ENCODE results near the gene IGF1R.

Gene IGF1R

DNA sequence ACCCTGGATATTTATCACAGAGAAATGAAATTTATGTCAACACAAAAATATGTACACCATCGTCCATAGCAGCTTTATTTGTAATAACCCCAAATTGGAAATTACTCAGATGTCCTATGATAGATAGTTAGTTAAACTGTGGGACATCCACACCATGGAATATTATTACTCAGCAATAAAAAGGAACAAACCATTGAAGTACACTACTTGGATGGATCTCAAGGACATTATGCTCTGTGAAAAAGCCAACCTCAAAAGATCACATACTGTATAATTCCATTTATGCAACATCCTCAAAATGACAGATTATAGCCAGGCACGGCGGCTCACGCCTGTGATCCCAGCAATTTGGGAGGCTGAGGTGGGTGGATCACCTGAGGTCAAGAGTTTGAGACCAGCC is 246.0 kb downstream of the IGF1R start:
- Histone ChIP-seq H3K27ac (ENCODE audit: low read length) (no peak overlapping the region), H3K4me1 (ENCODE audit: low read length) (peaks cover 3% of the 10 kb centered on the region), H3K27me3 (ENCODE audit: low read depth, low read length) (no peaks in the 10 kb centered on the region), H3K9me3 (ENCODE audit: insufficient read depth, low read length) (no peaks in the 10 kb centered on the region), H3K79me2 (ENCODE audit: low read length) (no peaks in the 10 kb centered on the region), H3K4me2 (ENCODE audit: low read length) (no peak overlapping the region), H3K36me3 (replicated peaks; ENCODE audit: low read depth, low read length) (no peaks in the 10 kb centered on the region), H3K4me3 (ENCODE audit: low read length) (no peak overlapping the region), H2AFZ (ENCODE audit: low read depth, low read length) (no peak overlapping the region), H3K9ac (ENCODE audit: low read length) (no peak overlapping the region), H4K20me1 (ENCODE audit: insufficient read depth, low read length) (no peaks in the 10 kb centered on the region)
- TF ChIP-seq, protein P1, sequence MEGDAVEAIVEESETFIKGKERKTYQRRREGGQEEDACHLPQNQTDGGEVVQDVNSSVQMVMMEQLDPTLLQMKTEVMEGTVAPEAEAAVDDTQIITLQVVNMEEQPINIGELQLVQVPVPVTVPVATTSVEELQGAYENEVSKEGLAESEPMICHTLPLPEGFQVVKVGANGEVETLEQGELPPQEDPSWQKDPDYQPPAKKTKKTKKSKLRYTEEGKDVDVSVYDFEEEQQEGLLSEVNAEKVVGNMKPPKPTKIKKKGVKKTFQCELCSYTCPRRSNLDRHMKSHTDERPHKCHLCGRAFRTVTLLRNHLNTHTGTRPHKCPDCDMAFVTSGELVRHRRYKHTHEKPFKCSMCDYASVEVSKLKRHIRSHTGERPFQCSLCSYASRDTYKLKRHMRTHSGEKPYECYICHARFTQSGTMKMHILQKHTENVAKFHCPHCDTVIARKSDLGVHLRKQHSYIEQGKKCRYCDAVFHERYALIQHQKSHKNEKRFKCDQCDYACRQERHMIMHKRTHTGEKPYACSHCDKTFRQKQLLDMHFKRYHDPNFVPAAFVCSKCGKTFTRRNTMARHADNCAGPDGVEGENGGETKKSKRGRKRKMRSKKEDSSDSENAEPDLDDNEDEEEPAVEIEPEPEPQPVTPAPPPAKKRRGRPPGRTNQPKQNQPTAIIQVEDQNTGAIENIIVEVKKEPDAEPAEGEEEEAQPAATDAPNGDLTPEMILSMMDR (IDR thresholded peaks at IDR 0.05; ENCODE audit: low read depth, low read length), result no peak
- no peak for TF ChIP-seq EZH2phosphoT487 (IDR thresholded peaks at IDR 0.05; ENCODE audit: low read depth)

DNA sequence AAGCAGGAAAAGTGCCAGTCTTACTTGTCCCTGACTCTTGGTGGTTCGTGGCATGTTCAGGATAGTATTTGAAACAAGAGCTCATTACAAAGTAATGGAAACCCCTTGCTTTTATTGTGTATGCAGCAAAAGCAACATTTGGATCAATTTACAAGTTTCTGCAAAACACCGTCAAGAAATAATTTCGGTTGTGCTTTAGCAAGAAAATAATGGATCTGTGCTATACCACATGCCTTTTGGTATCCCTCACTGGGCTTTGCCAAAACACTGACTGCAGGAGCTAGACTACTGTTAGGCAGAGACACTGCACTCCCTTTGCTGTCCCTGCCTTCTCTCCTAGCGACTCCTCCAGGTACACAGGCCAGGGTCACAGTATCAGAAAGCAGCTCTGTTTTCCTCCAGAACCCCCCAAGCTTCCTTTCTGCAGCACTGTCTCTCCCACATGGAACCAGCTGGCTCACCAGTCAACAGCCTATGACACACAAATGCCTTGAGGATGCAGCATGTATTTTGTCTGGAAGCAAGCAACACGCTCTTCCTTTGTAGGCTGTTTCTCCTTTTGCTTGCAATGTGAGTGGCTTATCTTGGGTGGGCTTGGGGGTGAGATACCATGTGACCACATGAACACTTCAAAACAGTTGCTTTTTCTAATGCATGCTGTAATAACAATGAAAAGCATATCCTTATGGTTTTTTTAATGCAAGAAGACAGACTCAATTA is 247.8 kb downstream of the IGF1R start:
- Histone ChIP-seq H3K9me3 (ENCODE audit: insufficient read depth, low read length) (no peaks in the 10 kb centered on the region), H4K20me1 (ENCODE audit: insufficient read depth, low read length) (no peaks in the 10 kb centered on the region), H3K4me3 (ENCODE audit: low read length) (no peak overlapping the region), H3K9ac (ENCODE audit: low read length) (no peak overlapping the region), H3K36me3 (replicated peaks; ENCODE audit: low read depth, low read length) (no peaks in the 10 kb centered on the region), H3K4me2 (ENCODE audit: low read length) (no peak overlapping the region), H3K4me1 (ENCODE audit: low read length) (no peaks in the 10 kb centered on the region), H3K79me2 (ENCODE audit: low read length) (no peaks in the 10 kb centered on the region), H2AFZ (ENCODE audit: low read depth, low read length) (no peak overlapping the region), H3K27ac (ENCODE audit: low read length) (no peak overlapping the region), H3K27me3 (ENCODE audit: low read depth, low read length) (no peaks in the 10 kb centered on the region)
- TF ChIP-seq EZH2phosphoT487 (IDR thresholded peaks at IDR 0.05; ENCODE audit: low read depth), result no peak
- TF ChIP-seq, protein P1 (IDR thresholded peaks at IDR 0.05; ENCODE audit: low read depth, low read length), result no peak

DNA sequence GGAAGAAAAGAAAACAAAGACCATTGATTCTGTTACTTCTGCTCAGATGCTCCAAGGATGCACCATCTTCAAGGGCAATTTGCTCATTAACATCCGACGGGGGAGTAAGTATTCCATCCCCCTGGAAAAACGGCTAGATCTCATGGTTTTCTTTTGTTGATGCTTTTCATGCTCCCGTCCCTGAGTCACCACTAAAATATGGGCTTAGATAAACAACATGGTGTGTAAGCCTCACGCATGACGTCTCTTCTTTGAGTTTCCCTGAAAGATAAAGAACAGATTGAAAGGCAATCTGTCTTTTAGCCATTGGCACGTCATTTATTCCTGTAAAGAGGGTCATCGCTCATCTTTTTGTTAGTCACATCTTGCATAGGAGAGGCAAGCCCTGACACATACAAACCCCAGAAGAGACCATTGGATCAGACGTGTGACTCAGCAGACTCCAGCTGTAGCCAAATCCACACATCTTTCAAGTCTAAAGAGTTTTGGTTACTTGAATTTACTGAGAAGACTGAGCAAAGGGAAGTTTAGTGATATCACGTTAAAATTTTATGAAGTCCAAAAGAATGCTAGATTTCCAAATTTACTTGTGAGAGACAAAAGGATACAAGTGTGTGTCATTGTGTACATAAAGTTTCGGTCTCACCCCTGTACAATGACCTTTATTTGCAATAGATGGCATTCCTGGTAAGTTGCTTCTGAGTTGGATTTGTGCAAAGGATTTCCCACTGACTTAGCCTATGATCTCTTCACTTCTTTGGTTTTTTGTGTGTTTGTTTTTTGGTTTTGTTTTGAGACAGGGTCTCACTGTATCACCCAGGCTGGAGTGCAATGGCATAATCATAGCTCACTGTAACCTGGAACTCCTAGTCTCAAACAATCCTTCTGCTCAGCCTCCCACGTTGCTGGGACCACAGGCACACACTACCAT is 248.7 kb downstream of the IGF1R start:
- no peaks in the 10 kb centered on the region for H3K9me3 ChIP-seq (ENCODE audit: insufficient read depth, low read length)
- H4K20me1 ChIP-seq (ENCODE audit: insufficient read depth, low read length), result no peaks in the 10 kb centered on the region
- no peak overlapping the region for H3K9ac ChIP-seq (ENCODE audit: low read length)
- no peaks in the 10 kb centered on the region for H3K79me2 ChIP-seq (ENCODE audit: low read length)
- H2AFZ ChIP-seq (ENCODE audit: low read depth, low read length), result no peak overlapping the region
- no peaks in the 10 kb centered on the region for H3K27me3 ChIP-seq (ENCODE audit: low read depth, low read length)
- no peak overlapping the region for H3K4me3 ChIP-seq (ENCODE audit: low read length)
- TF ChIP-seq, protein P1 (IDR thresholded peaks at IDR 0.05; ENCODE audit: low read depth, low read length), result no peak
- no peak for TF ChIP-seq EZH2phosphoT487 (IDR thresholded peaks at IDR 0.05; ENCODE audit: low read depth)
- no peaks in the 10 kb centered on the region for H3K4me1 ChIP-seq (ENCODE audit: low read length)
- H3K27ac ChIP-seq (ENCODE audit: low read length), result no peak overlapping the region
- no peaks in the 10 kb centered on the region for H3K36me3 ChIP-seq (replicated peaks; ENCODE audit: low read depth, low read length)
- no peak overlapping the region for H3K4me2 ChIP-seq (ENCODE audit: low read length)

DNA sequence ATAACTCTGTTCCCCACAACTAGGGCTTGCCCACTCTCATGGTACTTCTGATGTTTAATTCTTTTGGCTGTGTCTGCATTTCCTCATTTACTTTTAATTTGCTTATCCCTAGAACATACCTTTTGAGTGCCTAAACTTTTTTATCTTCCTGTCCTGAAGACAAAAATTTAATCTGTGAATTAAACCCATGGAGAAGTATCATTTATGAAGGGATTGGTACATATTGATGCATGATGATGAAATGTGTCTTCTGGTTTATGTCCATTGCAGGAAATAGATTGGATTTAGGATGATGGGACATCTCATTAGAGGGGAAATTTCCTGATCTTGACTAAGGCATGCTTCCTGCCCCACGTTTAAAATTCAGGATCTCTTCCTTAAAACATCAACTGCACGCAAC is 249.8 kb downstream of the IGF1R start:
- Histone ChIP-seq H3K27ac (ENCODE audit: low read length) (no peak overlapping the region), H3K79me2 (ENCODE audit: low read length) (no peaks in the 10 kb centered on the region), H3K27me3 (ENCODE audit: low read depth, low read length) (no peaks in the 10 kb centered on the region), H3K4me2 (ENCODE audit: low read length) (no peak overlapping the region), H4K20me1 (ENCODE audit: insufficient read depth, low read length) (no peaks in the 10 kb centered on the region), H3K9me3 (ENCODE audit: insufficient read depth, low read length) (no peaks in the 10 kb centered on the region), H3K4me1 (ENCODE audit: low read length) (peaks cover 1% of the 10 kb centered on the region), H2AFZ (ENCODE audit: low read depth, low read length) (no peak overlapping the region), H3K4me3 (ENCODE audit: low read length) (no peak overlapping the region), H3K9ac (ENCODE audit: low read length) (no peak overlapping the region), H3K36me3 (replicated peaks; ENCODE audit: low read depth, low read length) (no peaks in the 10 kb centered on the region)
- TF ChIP-seq, protein P1 (IDR thresholded peaks at IDR 0.05; ENCODE audit: low read depth, low read length), result no peak
- TF ChIP-seq EZH2phosphoT487 (IDR thresholded peaks at IDR 0.05; ENCODE audit: low read depth), result no peak
